Astrocyte of the cerebellum (primary cell): Measurements from ENCODE around the gene TPP2.

ENCODE experiments used
- DNase-seq: peaks from one replicate; pipeline ENCODE4 v3.0.0-alpha.2; 2011; ENCODE audit warnings: low read depth
- H3K4me3 ChIP-seq: 2 replicates; pipeline ENCODE4 v1.5.1; 2011; ENCODE audit warnings: mild to moderate bottlenecking, low read depth, low read length, moderate library complexity
- CTCF ChIP-seq: IDR thresholded peaks from 2 replicates; pipeline ENCODE4 v1.5.1; 2012; ENCODE audit warnings: low read length, low read depth, moderate library complexity, mild to moderate bottlenecking; ENCODE audit errors: missing control alignments
- in situ Hi-C: cut with HindIII; loops from 2 replicates; pipeline ENCODE4 v1.10.0; 2017; ENCODE audit warnings: low sequenced_read_pairs

The TPP2 gene

GRCh38 chr13:102698649-102698980 lies 101.8 kb downstream of the TPP2 start:
- in situ Hi-C loops = no loop called here
- TF ChIP-seq CTCF = no peak
- DNase-seq = no peak
- H3K4me3 ChIP-seq = no peak overlapping the region

- no peak overlapping the region for H3K4me3 ChIP-seq
- in situ Hi-C loops = no loop called here
- TF ChIP-seq CTCF = no peak
- DNase-seq = no peak
These were observed 102.7 kb downstream of the TPP2 start for GRCh38 chr13:102699504-102699903.

- no peak for DNase-seq
- no peak overlapping the region for H3K4me3 ChIP-seq
- TF ChIP-seq CTCF = no peak
- in situ Hi-C loops = no loop called here
These were observed 103.6 kb downstream of the TPP2 start for GRCh38 chr13:102700088-102701031.

GRCh38 chr13:102701331-102701730 lies 104.5 kb downstream of the TPP2 start:
- no peak for DNase-seq
- no peak for TF ChIP-seq CTCF
- in situ Hi-C loops = no loop called here
- no peak overlapping the region for H3K4me3 ChIP-seq

GRCh38 chr13:102702965-102703725 lies 106.4 kb downstream of the TPP2 start:
- in situ Hi-C loops = no loop called here
- no peak for TF ChIP-seq CTCF
- no peak for DNase-seq

GRCh38 chr13:102703726-102704035 lies 106.9 kb downstream of the TPP2 start:
- DNase-seq = no peak
- no peak overlapping the region for H3K4me3 ChIP-seq
- TF ChIP-seq CTCF = no peak
- in situ Hi-C loops = no loop called here

More at GRCh38 chr13:102702965-102703725, 106.4 kb downstream of the TPP2 start:
- no peak overlapping the region for H3K4me3 ChIP-seq
